Stimulated activated CD8-positive, alpha-beta memory T cell treated with anti-CD3 and anti-CD28 coated beads, Interleukin-15, amount 100 ng/mL, for 4 hours (primary cell): Measurements from ENCODE around the gene TFDP1.

Experiments used
- DNase-seq, 2 donors: peaks; one replicate each; pipeline ENCODE4 v3.0.0-alpha.2; 2020; ENCODE audit warnings: low read depth in 2 of 2

TFDP1 gene, protein sequence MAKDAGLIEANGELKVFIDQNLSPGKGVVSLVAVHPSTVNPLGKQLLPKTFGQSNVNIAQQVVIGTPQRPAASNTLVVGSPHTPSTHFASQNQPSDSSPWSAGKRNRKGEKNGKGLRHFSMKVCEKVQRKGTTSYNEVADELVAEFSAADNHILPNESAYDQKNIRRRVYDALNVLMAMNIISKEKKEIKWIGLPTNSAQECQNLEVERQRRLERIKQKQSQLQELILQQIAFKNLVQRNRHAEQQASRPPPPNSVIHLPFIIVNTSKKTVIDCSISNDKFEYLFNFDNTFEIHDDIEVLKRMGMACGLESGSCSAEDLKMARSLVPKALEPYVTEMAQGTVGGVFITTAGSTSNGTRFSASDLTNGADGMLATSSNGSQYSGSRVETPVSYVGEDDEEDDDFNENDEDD

DNA sequence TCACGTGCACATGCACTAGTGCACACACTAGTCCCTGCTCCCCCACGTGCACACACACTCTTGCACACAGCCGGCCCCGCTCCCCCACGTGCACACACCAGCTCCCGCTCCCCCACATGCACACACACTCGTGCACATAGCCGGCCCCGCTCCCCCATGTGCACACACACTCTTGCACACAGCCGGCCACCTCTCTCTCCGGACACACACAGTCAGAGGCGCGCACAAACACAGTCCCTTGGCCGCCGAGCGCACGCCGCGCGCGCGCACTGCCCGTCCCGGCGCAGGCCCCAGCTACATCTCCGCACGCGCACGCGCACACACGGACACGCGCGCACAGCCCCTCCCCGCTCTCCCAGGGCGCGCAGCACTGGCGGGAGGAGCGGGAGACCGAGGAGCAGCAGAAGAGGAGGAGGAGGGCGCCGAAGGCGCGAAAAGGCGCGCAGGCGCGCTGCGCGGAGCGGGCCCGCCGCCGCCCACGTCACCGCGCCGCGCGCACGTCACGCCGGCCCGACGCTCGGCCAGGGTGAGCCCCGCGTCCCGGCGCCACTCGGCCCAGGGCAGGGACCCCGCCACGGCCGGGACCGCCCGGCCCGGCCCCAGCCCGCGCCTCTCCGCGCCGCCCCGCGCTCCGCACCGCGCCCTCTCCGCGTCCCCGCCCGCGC, at the start of gene TFDP1:
Gene TFDP1, plus strand, starts transcription at position 549 of the 665 bp plus-strand sequence. CDS start 1,085 bp downstream, outside the sequence.
- no peak for DNase-seq

DNA sequence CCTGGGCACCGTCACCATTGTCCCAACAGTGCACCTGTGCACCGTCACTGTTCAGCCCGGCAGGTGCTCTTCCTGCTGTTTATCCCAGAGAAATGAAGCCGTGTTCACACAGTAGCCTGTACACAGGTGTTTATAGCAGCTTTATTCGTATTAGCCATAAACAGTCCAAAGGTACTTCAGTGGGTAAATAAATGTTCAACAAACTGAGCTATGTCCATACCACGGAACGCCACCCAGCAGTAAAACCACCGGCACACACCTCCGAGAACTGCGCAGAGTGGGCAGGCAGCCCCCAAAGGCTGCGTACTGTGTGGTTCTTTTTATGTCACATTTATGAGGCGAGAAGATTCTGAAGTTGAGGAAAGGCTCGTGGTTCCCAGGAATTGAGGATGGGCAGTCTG, 49.2 kb upstream of the TFDP1 start:
- no peak for DNase-seq

DNA sequence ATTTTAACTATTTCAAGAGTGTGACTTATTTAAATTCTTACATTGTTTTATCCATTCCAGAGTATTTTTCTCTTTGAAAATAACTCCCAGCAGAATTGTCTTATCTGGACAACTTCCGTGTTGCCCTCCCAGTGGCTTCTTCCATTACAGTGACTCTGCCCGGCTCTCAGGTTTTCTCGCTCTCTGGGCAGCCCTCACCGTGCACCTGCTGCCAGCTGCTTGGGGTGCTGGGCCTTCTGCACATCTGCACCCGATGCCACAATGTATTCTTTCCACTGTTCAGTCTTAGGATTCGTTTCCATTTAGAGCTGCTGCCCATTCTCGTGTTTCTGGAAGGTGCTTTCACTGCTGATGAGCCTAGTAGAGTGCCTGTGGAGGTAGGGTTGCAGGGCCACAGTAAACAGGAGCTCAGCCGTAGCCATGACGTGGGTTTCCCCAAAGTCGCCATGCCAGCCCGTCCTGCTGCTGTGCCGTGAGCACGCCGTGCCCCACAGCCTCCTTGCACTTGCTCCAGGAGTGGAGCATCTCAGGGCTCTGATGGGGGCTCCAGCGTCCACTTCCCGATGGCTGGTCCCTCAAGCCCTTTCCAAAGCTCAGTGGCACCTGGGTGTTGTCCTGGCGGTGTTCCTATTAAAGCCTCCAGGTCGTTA, 48.0 kb upstream of the TFDP1 start:
- no peak for DNase-seq

DNA sequence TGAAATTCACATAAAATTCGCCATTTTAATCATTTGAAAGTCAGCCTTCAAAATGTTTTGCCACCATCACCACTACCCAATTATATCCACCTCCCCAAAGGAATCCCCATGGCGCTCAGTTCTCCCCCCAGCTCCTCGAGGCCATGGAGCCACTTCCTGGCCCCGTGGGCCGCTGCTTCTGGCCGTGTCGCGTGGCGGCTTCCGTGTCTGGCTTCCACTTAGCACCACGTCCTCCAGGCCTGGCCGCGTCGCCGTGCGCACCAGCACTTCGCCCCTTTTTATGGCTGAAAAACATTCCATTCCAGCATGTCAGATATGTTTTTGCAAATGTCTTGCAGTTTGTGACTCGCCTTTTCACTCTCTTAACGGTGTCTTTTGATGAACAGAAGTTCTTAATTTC, 47.3 kb upstream of the TFDP1 start:
- DNase-seq, result no peak

DNA sequence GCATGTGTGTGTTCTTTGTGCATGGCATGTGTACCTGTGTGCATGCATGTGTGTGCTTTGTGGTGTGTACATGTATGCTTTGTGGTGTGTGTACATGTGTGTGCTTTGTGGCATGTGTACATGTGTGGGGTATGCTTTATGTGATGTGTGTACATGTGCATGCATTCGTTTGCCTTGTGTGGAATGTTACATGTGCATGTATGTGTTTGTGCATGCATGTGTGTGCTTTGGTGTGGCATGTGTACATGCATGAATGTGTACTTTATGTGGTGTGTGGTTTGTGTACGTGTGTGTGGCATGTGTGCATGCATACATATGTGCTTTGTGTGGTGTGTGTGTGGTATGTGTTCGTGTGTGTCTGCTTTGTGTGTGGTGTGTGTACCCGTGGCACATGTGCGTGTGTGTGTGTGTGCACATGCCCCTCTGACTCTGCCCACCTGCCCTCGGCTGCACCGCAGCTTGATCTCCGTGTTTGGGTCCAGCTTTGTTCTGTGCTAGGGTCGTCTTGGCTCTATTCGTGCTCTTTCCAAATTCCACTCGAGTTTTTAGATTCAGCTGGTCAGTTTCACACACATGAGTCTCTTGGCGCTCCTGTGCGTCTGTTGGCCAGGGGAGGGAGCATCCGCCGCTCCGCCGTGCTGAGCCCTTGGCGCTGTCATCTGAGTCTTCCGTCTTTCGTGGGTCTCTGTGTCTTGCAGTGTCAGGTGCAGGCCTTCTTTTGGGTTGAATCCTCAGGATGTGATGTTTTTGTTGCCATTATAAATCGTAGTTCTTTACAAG, 46.5 kb upstream of the TFDP1 start:
- DNase-seq, result no peak

DNA sequence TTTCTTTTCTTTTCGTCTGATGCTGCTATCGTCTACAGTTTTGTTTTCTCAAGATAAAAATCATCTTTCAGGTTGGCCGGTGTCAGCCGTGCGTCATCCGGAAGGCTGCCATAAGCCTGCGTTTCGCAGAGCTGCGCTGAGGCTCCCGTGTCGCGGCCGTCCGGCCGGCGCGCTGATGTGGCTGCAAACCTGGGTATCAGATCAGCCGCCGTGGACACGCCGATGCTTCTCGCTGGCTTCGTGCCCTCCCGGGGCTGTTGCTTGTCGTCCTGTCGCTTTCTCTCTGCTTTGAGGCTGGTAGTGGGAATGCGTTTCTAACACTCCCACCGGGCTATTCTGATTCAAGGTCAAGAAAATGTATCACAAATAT, 45.9 kb upstream of the TFDP1 start:
- DNase-seq, result no peak

DNA sequence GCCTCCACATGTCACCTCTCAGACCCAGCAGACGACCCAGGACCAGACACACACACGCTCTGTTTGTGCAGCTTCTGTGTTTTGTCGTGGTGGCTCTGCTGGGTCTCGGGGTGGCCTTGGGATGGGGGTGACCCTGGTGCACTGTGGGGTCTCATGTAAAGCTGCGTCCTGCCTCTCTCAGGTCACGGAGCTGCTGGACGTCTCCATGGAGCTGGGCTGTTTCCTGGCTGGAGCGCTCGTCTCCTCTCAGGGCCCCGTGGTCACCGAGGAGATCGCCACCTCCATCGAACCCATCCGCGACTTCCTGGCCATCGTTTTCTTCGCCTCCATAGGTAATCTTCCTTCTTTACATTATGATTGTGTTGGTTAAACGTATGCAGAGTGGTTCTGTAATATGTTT, 45.4 kb upstream of the TFDP1 start:
- DNase-seq, result no peak

DNA sequence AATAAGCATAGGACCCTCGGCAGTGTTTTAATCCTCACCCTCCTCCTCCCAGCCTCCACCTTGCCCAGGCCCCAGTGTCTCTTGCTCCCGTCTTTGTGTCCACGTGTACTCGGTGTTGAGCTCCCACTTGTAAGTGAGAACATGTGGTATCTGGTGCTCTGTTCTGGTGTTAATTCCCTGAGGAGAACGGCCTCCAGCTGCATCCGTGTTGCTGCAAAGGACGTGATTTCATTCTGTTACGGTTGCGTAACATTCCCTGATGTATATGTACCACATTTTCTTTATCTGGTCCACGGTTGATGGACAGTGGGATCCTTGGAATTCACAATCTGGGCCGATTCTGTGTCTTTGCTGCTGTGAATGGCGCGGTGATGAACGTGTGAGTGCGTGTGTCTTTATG, 44.7 kb upstream of the TFDP1 start:
- no peak for DNase-seq

DNA sequence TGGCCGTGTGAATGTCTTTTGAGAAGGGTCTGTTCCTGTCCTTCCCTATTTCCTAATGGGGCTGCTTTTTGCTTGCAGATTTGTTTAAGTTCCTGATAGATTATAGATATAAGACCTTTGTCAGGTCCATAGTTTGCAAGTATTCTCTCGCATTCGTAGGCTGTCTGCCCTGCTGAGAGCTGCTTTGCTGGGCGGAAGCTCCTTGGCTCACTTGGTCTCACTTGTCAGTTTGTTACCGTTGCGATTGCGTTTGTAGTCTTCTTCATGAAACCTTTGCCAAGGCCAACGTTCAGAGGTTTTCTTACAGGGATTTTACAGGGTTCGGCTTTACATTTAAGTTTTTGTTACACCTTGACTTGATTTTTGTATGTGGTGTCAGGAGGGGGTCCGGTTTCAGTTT, 44.0 kb upstream of the TFDP1 start:
- no peak for DNase-seq

DNA sequence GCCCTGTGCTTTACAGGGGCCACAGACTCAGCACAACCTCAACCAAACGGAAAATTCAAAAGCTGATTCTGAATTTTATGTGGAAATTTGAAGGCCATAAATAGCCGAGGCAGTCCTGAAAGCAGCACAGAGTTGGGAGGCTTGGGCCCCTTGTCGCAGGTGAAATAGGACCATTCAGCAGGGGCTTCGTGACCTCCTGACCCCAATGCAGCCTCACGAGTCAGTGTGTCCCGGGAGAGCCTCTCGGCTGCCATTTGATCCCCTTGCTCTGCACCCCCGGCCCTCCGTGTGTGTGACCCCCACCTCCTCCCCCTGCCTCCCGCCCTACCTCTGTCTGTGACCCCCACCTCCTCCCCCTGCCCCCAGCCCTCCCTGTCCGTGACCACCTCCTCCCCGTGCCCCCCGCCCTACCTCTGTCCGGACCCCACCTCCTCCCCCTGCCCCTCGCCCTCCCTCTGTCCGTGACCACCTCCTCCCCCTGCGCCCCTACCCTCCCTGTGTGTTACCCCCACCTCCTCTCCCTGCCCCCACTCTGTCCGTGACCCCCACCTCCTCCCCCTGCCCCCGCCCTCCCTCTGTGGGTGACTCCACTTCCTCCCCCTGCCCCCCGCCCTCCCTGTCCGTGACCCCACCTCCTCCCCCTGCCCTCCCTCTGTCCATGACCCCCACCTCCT, 41.7 kb upstream of the TFDP1 start:
- DNase-seq, result no peak

DNA sequence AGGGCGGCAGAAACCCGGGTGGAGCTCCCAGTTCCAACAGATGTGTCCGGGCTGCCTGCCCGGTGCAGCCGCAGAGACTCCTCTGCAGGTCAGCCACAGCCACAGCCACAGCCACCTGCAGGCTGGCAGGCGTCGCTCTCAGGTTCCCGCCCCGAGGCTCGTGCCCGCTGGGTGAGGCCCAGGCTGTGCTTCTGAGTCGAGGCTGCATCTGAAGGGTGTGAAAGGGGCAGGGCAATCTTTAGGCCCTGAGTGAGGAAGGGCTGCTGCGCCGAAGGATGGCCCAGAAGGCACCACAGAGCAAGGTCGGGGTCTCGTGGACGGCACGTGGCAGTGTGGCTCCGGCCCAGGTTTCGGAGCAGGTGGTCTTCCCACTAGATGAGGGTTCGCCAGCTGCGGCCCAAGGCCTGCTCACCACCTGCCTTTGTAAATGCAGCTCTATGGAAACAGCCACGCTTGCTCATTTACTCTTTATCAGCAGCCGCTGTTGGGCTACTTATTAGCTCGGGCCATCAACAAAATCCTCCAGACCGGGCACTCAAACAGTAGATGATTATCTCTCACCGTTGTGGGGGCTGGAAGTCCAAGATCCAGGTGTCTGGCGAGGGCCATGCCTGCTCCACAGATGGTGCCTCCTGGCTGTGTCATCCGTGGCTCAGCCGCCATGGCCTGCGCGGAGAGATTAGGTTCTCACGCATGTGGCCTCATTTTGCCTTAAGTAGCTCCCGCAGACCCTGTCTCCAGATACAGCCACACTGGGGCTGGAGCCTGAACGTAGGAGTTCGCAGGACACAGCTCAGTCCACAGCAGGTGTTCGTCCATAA, 40.3 kb upstream of the TFDP1 start:
- no peak for DNase-seq

DNA sequence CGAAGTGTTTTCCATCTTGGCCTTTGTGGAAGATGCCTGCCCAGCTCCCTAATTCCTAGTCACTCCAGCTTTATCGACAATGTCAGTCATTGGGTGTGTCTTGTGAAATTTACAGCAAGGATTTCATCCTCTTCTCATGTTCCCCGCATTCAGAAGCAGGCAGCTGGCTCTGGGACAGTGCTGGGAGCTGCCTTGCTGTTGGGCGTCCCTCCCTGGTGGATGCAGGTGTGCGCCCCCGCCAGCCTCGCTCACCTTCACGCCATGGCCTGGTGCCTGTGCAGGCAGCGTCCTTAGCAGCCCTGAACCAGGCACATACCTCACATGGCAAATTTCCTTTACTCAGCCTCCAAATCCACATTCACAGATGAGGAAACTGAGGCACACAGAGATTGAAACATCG, 39.7 kb upstream of the TFDP1 start:
- DNase-seq, result no peak

DNA sequence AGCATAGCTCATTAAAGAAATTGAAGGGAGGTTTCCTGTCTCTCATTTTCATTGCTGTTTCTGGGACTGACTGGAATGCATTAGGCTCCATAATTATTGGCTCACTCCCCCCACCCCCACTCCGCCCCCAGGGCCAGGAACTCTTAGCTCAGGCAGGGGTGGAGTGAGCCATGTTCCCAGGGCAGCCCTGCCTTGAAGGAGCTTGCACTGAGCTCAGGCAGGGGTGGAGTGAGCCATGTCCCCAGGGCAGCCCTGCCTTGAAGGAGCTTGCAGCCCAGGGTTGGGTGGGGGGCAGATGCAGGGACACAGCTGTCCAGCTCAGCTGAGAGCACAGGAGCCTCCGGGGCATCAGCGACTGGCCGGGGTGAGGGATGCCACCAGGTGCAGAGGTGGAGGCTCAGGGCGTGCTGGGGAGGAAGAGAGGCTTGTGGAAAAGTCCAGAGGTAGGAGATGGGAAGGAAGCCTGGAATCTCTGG, 39.1 kb upstream of the TFDP1 start:
- no peak for DNase-seq

DNA sequence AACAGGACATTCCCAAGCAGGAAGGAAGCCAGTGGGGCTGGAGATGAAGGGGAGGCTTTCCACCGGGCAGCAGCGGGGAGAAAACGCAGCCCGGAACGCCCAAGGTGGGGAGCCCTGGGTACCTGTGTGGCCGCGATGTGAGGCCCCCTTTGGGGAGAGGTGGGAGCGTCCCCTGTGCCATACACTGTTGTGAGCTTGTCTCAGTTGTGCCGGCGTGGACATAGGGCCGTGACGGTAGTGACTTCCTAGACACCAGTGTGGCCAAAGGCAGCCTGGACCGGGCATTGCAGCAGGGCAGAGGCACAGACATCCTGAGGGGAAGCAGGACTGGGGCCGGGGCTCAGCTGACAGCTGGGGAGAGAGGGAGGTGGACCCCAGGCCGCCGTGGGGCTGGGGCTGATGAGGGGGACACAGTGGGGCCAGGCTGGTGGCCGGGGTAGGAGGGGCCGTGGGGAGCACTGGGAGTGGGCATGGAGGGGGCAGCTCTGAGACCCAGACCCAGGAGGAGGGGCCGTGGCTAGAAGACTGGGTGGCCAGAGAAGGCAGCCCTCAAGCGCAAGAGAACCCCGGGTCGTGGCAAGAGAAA, 38.5 kb upstream of the TFDP1 start:
- DNase-seq, result no peak

DNA sequence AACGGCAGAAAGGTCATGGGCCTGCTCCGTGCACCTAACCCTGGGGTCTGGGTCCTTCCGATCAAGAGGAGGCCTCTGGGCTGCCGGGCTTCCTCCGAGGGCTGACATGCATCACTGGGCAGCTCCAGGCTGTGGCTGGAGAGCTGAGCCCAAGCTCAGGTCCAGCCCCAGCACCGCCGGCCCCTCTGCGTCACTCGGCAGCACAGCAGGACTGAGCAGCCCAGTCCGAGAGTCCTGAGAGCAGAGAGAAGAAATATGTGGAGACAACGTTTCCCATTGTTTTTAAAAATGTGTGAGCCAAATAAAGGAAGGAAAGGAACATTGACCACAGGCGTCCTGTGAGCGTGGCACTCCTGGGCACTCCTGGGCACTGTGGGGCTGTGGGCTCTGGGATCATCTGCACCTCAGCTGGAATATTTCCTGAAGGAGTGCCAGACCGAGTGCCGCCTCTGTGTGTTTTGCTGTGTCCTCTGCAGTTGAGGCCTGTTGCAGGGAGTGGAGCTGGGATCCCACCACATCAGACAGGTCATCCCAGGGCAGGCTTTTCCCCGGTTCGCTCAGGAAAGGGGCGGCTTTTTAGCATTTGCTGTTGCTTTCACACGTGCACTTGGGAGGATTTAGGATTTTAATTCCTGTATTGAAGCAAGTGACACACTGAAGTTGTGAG, 37.8 kb upstream of the TFDP1 start:
- DNase-seq, result no peak

DNA sequence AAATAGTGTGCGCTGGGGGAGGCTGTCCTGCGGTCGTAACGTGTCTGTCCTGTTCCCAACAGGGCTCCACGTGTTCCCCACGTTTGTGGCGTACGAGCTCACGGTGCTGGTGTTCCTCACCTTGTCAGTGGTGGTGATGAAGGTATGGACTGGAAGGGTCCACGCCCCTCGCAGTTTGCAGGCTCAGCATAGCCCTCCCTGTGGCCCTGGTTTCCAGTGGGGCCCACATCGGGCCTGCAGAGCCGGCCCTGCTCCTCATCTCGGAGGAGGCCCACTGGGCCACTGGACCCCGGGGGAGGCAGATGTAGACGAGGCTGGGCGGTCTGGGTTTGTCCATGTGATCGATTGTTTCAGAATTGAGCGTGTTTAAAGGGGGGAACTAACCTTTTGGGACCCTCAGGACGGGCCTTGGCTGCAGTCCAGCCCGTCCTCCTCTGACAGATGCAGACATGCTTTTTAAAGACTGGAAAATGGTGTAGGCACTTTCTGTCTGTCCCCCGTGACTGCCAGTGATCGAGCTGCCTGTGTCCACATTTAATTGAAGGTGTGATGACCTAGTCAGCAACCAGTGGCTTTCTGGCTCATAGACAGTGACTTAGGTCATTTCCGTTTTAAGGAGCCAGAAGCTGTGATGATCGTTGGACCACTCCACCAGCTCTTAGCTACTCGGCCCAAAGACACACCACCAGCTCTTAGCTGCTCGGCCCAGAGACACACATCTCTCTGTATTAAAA, 37.1 kb upstream of the TFDP1 start:
- no peak for DNase-seq

DNA sequence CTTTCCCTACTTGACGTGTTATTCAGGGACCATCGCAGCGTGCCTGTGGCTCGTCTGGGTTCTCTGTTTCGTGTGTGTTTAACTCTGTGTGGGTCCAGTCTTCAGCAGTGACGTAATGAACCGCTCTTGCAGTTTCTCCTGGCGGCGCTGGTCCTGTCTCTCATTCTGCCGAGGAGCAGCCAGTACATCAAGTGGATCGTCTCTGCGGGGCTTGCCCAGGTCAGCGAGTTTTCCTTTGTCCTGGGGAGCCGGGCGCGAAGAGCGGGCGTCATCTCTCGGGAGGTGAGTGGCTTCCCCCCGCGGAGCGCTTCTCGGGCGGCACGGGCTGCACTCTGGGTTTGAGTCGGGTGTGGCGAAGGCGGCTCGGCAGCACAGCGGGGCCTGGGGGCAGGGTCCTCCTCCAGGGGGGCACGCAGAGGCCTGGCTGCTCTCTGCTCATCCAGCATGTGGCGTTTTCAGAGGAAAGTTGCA, 36.3 kb upstream of the TFDP1 start:
- DNase-seq, result no peak

DNA sequence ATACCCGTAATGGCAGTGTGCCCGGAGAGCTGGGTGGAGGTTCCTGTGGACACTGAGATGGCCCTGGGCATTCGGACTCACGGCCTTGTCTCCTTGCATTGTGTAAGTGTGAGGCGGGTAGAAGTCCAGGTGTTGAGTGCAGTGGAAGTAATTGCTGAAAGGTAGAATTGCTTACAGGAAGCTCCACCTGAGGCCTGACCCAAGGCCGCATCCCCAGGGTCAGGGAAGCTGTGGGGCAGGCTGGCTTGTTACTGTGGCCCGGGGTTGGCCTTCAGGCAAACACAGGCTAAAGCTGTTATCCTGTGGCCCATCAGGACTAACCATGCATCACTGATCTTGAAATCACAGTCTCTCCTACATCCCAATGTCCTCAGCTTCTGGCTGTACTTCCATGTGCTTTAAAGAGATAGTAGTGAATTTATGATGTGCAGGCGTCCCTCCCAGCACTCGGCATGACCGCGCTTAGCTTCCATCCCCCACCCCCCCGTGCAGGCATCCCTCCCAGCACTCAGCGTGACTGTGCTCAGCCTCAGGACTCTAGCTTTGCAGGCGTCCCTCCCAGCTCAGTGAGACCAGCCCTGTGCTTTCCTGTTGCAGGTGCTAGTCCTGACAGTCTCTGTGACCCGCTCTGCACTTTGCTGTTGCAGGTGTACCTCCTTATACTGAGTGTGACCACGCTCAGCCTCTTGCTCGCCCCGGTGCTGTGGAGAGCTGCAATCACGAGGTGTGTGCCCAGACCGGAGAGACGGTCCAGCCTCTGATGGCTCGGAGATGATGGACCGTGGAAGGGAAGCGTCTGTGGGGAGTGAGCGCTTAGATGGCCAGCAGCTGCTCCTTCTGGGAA, 35.6 kb upstream of the TFDP1 start:
- no peak for DNase-seq
